Measurements from ENCODE around the gene DNAJB11.

DNAJB11 gene

GRCh38 chr3:186620213-186621092, 49.9 kb downstream of the DNAJB11 start:
- peaks cover 6% of the 10 kb centered on the region for H3K4me1 ChIP-seq (ENCODE audit: control insufficient read depth, insufficient read depth, low read length)

DNA sequence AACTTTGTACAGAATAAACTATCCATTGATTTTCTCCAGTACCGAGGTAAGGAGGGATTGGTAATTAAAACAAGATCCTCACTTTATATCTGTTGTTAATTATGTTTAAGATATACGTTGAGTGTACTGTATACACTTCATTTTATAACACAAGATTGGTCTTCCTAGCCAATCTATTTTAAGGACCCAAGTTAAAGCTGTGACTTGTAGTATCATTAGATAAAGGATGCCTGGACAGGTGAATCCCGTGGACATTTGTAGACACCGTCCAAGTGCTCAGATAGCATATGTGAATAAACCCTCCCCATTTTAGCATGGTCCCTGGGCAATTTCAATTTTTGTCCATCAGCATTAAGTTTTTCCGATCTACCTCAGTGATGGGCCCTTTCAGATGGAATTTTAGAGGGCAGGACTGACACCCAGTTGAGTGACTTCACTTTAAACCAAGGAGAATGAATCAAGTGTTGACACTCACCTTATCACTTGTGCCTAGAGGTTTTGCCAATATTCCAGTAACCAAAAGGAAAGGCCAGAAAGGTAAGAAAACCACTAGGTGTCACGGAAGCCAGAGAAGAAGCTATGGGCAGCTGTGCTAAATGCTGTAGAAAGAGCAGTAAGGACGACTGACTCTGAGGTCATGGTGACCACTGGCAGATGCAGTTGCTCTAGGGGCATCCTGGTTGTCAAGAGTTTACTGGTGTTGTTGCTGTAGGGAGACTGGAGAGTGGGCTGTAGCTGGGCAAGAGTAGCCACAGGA, 51.6 kb downstream of the DNAJB11 start:
- no peaks in the 10 kb centered on the region for H3K9me3 ChIP-seq (ENCODE audit: control insufficient read depth, insufficient read depth, low read length)
- peaks cover 4% of the 10 kb centered on the region; the same call in 1 of the 2 replicates for H3K4me1 ChIP-seq (ENCODE audit: control insufficient read depth, insufficient read depth, low read length)
- no peak overlapping the region for H3K27ac ChIP-seq (ENCODE audit: low read depth, low read length)
- no peak overlapping the region for H3K4me3 ChIP-seq (ENCODE audit: low read depth, low read length)
- no peak overlapping the region for H3K9ac ChIP-seq (ENCODE audit: low read depth, low read length)
- H3K27me3 ChIP-seq (ENCODE audit: control insufficient read depth, insufficient read depth, low read length): peaks cover 11% of the 10 kb centered on the region
- no peaks in the 10 kb centered on the region for H3K36me3 ChIP-seq (ENCODE audit: control insufficient read depth, insufficient read depth, low read length)

More at GRCh38 chr3:186620213-186621092, 49.9 kb downstream of the DNAJB11 start:
- Histone ChIP-seq H3K27ac (ENCODE audit: low read depth, low read length) (no peak overlapping the region), H3K36me3 (ENCODE audit: control insufficient read depth, insufficient read depth, low read length) (no peaks in the 10 kb centered on the region), H3K4me3 (ENCODE audit: low read depth, low read length) (no peak overlapping the region), H3K9ac (ENCODE audit: low read depth, low read length) (no peak overlapping the region), H3K27me3 (ENCODE audit: control insufficient read depth, insufficient read depth, low read length) (peaks cover 11% of the 10 kb centered on the region), H3K9me3 (ENCODE audit: control insufficient read depth, insufficient read depth, low read length) (no peaks in the 10 kb centered on the region)

- peaks cover 4% of the 10 kb centered on the region for H3K27me3 ChIP-seq (ENCODE audit: control insufficient read depth, insufficient read depth, low read length)
- no peaks in the 10 kb centered on the region for H3K4me1 ChIP-seq (ENCODE audit: control insufficient read depth, insufficient read depth, low read length)
- H3K9me3 ChIP-seq (ENCODE audit: control insufficient read depth, insufficient read depth, low read length): no peaks in the 10 kb centered on the region
Observed at GRCh38 chr3:186622651-186623310, 52.3 kb downstream of the DNAJB11 start.

DNA sequence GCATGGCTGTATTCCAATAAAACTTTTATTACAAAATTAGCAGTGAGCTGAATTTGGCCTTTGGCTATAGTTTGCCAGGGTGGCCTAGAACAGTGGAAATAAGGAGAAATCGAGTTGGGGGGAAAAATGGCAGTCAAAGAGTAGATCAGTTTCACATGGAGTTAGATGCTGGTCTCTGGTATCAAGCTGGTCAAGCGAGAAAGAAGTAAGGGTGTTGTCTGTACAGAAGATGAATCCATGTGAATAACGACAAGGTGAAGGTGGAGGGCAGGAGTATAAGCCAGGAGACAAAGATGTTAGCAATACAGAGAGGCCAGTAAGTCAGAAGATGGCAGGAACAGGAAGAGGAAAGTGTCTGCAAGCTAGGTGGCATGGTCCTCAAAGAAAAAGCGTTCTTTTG, 54.1 kb downstream of the DNAJB11 start:
- no peak overlapping the region for H3K27ac ChIP-seq (ENCODE audit: low read depth, low read length)
- no peaks in the 10 kb centered on the region for H3K27me3 ChIP-seq (ENCODE audit: control insufficient read depth, insufficient read depth, low read length)
- no peaks in the 10 kb centered on the region for H3K36me3 ChIP-seq (ENCODE audit: control insufficient read depth, insufficient read depth, low read length)
- no peaks in the 10 kb centered on the region for H3K9me3 ChIP-seq (ENCODE audit: control insufficient read depth, insufficient read depth, low read length)
- no peak overlapping the region for H3K4me3 ChIP-seq (ENCODE audit: low read depth, low read length)
- H3K9ac ChIP-seq (ENCODE audit: low read depth, low read length): no peak overlapping the region
- no peaks in the 10 kb centered on the region for H3K4me1 ChIP-seq (ENCODE audit: control insufficient read depth, insufficient read depth, low read length)

More at GRCh38 chr3:186622651-186623310, 52.3 kb downstream of the DNAJB11 start:
- no peak overlapping the region for H3K27ac ChIP-seq (ENCODE audit: low read depth, low read length)
- no peak overlapping the region for H3K4me3 ChIP-seq (ENCODE audit: low read depth, low read length)
- no peak overlapping the region for H3K9ac ChIP-seq (ENCODE audit: low read depth, low read length)
- H3K36me3 ChIP-seq (ENCODE audit: control insufficient read depth, insufficient read depth, low read length): no peaks in the 10 kb centered on the region

GRCh38 chr3:186625600-186626042, 55.1 kb downstream of the DNAJB11 start:
- H3K36me3 ChIP-seq (ENCODE audit: control insufficient read depth, insufficient read depth, low read length): no peaks in the 10 kb centered on the region
- no peak overlapping the region for H3K4me3 ChIP-seq (ENCODE audit: low read depth, low read length)
- H3K27me3 ChIP-seq (ENCODE audit: control insufficient read depth, insufficient read depth, low read length): no peaks in the 10 kb centered on the region
- peaks cover 4% of the 10 kb centered on the region; the same call in 1 of the 2 replicates for H3K4me1 ChIP-seq (ENCODE audit: control insufficient read depth, insufficient read depth, low read length)
- no peaks in the 10 kb centered on the region for H3K9me3 ChIP-seq (ENCODE audit: control insufficient read depth, insufficient read depth, low read length)
- H3K9ac ChIP-seq (ENCODE audit: low read depth, low read length): no peak overlapping the region
- no peak overlapping the region for H3K27ac ChIP-seq (ENCODE audit: low read depth, low read length)

DNA sequence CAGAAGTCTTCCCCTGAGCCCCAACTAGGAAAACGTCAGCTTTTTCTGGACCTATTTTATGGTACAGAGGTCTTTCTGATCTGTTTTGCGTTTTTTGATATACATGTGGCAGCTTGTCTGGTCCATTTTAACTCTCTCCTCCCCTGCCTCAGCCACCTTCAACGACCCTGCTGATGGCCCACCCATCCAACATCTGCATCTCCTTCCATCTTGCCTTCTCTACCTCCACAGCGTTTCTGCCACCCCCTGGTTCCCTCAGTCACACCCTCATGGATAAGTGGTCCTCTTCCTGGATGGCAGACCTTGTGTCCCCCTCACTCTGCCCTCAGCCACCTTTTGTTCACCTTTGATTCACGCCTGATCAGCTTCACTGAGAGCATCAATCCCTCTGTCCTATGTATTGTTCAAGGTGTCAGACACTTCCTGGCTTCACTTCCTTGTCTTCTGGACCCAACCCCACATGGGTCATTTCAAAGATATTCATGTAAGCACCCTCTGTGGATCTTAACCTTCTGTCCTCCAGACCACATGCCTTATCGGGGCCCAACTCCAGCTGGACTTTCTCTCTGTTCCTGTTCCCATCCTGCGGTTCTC, 55.8 kb downstream of the DNAJB11 start:
- H3K4me1 ChIP-seq (ENCODE audit: control insufficient read depth, insufficient read depth, low read length): peaks cover 4% of the 10 kb centered on the region; the same call in 1 of the 2 replicates
- H3K9ac ChIP-seq (ENCODE audit: low read depth, low read length): no peak overlapping the region
- no peaks in the 10 kb centered on the region for H3K27me3 ChIP-seq (ENCODE audit: control insufficient read depth, insufficient read depth, low read length)
- no peak overlapping the region for H3K4me3 ChIP-seq (ENCODE audit: low read depth, low read length)
- no peak overlapping the region for H3K27ac ChIP-seq (ENCODE audit: low read depth, low read length)
- H3K9me3 ChIP-seq (ENCODE audit: control insufficient read depth, insufficient read depth, low read length): no peaks in the 10 kb centered on the region
- H3K36me3 ChIP-seq (ENCODE audit: control insufficient read depth, insufficient read depth, low read length): no peaks in the 10 kb centered on the region

GRCh38 chr3:186627852-186628414, 57.4 kb downstream of the DNAJB11 start:
- Histone ChIP-seq H3K27me3 (ENCODE audit: control insufficient read depth, insufficient read depth, low read length) (no peaks in the 10 kb centered on the region), H3K4me3 (ENCODE audit: low read depth, low read length) (no peak overlapping the region), H3K9me3 (ENCODE audit: control insufficient read depth, insufficient read depth, low read length) (no peaks in the 10 kb centered on the region), H3K9ac (ENCODE audit: low read depth, low read length) (no peak overlapping the region), H3K36me3 (ENCODE audit: control insufficient read depth, insufficient read depth, low read length) (no peaks in the 10 kb centered on the region), H3K27ac (ENCODE audit: low read depth, low read length) (no peak overlapping the region), H3K4me1 (ENCODE audit: control insufficient read depth, insufficient read depth, low read length) (peaks cover 4% of the 10 kb centered on the region; the same call in 1 of the 2 replicates)

GRCh38 chr3:186628756-186629155, 58.2 kb downstream of the DNAJB11 start:
- Histone ChIP-seq H3K4me1 (ENCODE audit: control insufficient read depth, insufficient read depth, low read length) (peaks cover 4% of the 10 kb centered on the region; the same call in 1 of the 2 replicates), H3K27ac (ENCODE audit: low read depth, low read length) (no peak overlapping the region), H3K4me3 (ENCODE audit: low read depth, low read length) (no peak overlapping the region), H3K36me3 (ENCODE audit: control insufficient read depth, insufficient read depth, low read length) (no peaks in the 10 kb centered on the region), H3K9ac (ENCODE audit: low read depth, low read length) (no peak overlapping the region), H3K27me3 (ENCODE audit: control insufficient read depth, insufficient read depth, low read length) (no peaks in the 10 kb centered on the region), H3K9me3 (ENCODE audit: control insufficient read depth, insufficient read depth, low read length) (no peaks in the 10 kb centered on the region)

DNA sequence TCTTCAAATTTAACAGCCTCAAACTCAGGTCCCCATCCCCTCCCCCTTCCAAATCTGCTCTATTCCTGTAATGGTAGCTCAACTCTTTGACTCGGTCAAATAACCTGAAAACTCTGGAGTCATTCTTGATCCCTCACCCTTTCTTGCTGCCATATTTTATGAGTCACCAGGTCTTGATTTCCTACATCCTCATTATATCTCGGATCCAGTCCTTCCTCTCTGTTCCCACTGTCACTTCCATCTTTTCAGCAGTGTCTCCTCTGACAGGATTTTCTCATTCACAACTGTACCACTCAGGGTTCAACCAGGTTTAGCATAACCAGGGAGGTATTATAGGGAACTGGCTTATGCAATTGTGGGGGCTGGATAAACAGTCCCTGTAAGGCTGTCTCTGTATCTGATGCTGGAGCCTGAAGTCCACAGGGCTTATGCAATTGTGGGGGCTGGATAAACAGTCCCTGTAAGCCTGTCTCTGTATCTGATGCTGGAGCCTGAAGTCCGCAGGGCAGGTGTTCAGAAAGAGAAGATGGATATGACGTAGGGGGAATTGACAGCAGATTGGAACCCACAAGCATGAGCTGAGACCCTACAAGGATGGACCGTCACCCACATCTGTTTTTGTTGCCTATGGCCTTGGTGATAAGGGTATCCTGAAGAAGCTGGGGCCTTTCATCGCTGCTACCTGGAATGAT, 60.6 kb downstream of the DNAJB11 start:
- Histone ChIP-seq H3K9me3 (ENCODE audit: control insufficient read depth, insufficient read depth, low read length) (no peaks in the 10 kb centered on the region), H3K27me3 (ENCODE audit: control insufficient read depth, insufficient read depth, low read length) (no peaks in the 10 kb centered on the region), H3K4me1 (ENCODE audit: control insufficient read depth, insufficient read depth, low read length) (peaks cover 4% of the 10 kb centered on the region; the same call in 1 of the 2 replicates), H3K4me3 (ENCODE audit: low read depth, low read length) (no peak overlapping the region), H3K36me3 (ENCODE audit: control insufficient read depth, insufficient read depth, low read length) (no peaks in the 10 kb centered on the region), H3K9ac (ENCODE audit: low read depth, low read length) (no peak overlapping the region), H3K27ac (ENCODE audit: low read depth, low read length) (no peak overlapping the region)

DNA sequence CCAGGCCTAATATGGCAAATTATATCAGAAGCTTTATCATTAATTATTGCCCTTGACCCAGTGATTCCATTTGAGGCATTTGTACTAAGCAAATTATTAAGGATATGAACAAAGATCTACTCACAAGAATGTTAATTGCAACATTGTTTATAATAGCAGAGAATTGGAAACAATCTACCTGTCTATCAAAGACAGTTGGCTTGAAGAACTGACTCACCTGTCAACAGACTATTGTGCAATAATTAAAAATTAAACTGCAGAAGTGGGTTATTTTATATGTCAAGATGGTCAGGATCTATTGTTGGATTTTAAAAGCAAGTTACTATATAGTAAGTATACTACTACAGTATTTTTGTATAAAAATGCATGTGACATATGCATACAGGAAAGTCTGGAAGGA, 63.0 kb downstream of the DNAJB11 start:
- Histone ChIP-seq H3K36me3 (ENCODE audit: control insufficient read depth, insufficient read depth, low read length) (no peaks in the 10 kb centered on the region), H3K9me3 (ENCODE audit: control insufficient read depth, insufficient read depth, low read length) (no peaks in the 10 kb centered on the region), H3K27ac (ENCODE audit: low read depth, low read length) (no peak overlapping the region), H3K9ac (ENCODE audit: low read depth, low read length) (no peak overlapping the region), H3K4me1 (ENCODE audit: control insufficient read depth, insufficient read depth, low read length) (peaks cover 4% of the 10 kb centered on the region; the same call in 1 of the 2 replicates), H3K4me3 (ENCODE audit: low read depth, low read length) (no peak overlapping the region), H3K27me3 (ENCODE audit: control insufficient read depth, insufficient read depth, low read length) (no peaks in the 10 kb centered on the region)
